HG03460 (cell line): ENCODE results near the gene ARHGAP10.
"Not testable (repeated sequence)": the region's sequence is repeated elsewhere in the genome, so short reads cannot be mapped to it uniquely, and the experiment has no call there.

Experiments used
- ATAC-seq: cut with Tn5 transposase; IDR thresholded peaks from one replicate; pipeline ENCODE4 v1.9.1; 2021; ENCODE audit not compliant: unreplicated experiment

ARHGAP10 gene

GRCh38 chr4:148083073-148083472 is 351.2 kb downstream of the ARHGAP10 start:
- not testable (repeated sequence) for ATAC-seq

GRCh38 chr4:148089624-148090023 is 357.7 kb downstream of the ARHGAP10 start:
- ATAC-seq: no peak

- no peak for ATAC-seq
These were observed 358.1 kb downstream of the ARHGAP10 start for GRCh38 chr4:148090029-148090428.

- ATAC-seq: no peak
These were observed 358.9 kb downstream of the ARHGAP10 start for GRCh38 chr4:148090503-148091476.

GRCh38 chr4:148091896-148092295 is 360.0 kb downstream of the ARHGAP10 start:
- no peak for ATAC-seq

- no peak for ATAC-seq
These were observed 360.6 kb downstream of the ARHGAP10 start for GRCh38 chr4:148092316-148093014.

- no peak for ATAC-seq
These were observed 361.2 kb downstream of the ARHGAP10 start for GRCh38 chr4:148093065-148093464.

- ATAC-seq: no peak
These were observed 362.3 kb downstream of the ARHGAP10 start for GRCh38 chr4:148094149-148094548.

- ATAC-seq: no peak
These were observed 363.5 kb downstream of the ARHGAP10 start for GRCh38 chr4:148095346-148095923.

GRCh38 chr4:148097801-148098200 is 365.9 kb downstream of the ARHGAP10 start:
- no peak for ATAC-seq

- ATAC-seq: no peak
These were observed 369.3 kb downstream of the ARHGAP10 start for GRCh38 chr4:148101235-148101634.

- ATAC-seq: no peak
These were observed 369.9 kb downstream of the ARHGAP10 start for GRCh38 chr4:148101790-148102189.

- ATAC-seq: no peak
These were observed 371.9 kb downstream of the ARHGAP10 start for GRCh38 chr4:148103597-148104355.

GRCh38 chr4:148108766-148109165 is 376.9 kb downstream of the ARHGAP10 start:
- ATAC-seq: no peak

GRCh38 chr4:148109216-148109615 is 377.3 kb downstream of the ARHGAP10 start:
- no peak for ATAC-seq

GRCh38 chr4:148110169-148110568 is 378.3 kb downstream of the ARHGAP10 start:
- no peak for ATAC-seq

GRCh38 chr4:148112231-148112982 is 380.5 kb downstream of the ARHGAP10 start:
- no peak for ATAC-seq

- ATAC-seq: no peak
These were observed 382.5 kb downstream of the ARHGAP10 start for GRCh38 chr4:148114436-148114835.

GRCh38 chr4:148116264-148116663 is 384.4 kb downstream of the ARHGAP10 start:
- no peak for ATAC-seq

- ATAC-seq: no peak
These were observed 385.1 kb downstream of the ARHGAP10 start for GRCh38 chr4:148116969-148117368.
